Measurements from ENCODE around the gene COX6A1. TPM values are rescaled to one million over a fixed set of nuclear protein-coding genes. Genes with fewer than 3 reads are reported as not detected.

COX6A1 gene
- total RNA-seq, 1 experiment from 2014 or later, result 482 TPM

DNA sequence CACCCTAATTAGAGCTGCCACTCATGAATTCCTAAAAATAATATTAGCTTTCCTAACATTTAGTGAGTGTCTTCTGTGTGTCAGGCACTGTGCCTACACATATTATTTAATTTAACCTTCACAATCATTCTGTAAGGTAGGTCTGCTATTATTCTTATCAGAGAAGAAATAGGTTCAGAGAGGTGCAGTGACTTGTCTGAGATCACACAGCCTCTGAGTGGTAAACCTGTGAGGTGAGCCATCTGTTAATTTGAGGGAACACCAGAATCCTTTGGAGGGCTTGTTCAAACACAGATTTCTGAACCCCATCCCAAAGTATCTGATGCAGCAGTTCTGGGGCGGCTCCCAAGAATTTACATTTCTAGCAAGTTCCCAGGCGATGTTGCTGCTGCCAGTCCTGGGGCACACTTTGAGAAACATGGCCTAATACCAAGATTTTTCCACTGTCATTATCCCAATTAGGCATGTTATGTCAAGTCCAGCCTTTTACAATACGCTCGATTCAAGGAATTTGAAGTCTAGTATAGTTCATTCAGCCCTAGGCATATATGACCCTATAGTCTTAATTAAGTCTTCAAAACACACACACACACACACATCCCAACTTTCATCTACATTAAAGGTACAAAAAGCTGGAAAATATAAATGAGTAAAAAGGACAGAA, 19.9 kb upstream of the COX6A1 start:
- DNase-seq, result no peak
- Mint-ChIP-seq H3K36me3 (ENCODE audit: insufficient read depth, unreplicated experiment) (no peaks in the 10 kb centered on the region), H3K4me3 (ENCODE audit: low read depth, unreplicated experiment) (no peak overlapping the region), H3K27me3 (ENCODE audit: unreplicated experiment) (peaks cover 12% of the 10 kb centered on the region), H3K27ac (ENCODE audit: unreplicated experiment) (no peak overlapping the region), H3K4me1 (ENCODE audit: low read depth, unreplicated experiment) (no peaks in the 10 kb centered on the region), H3K9me3 (ENCODE audit: low read depth, unreplicated experiment) (no peaks in the 10 kb centered on the region)
- no peak for TF ChIP-seq CTCF (IDR thresholded peaks at IDR 0.05; ENCODE audit: unreplicated experiment)
- intact Hi-C loops (cut with micrococcal nuclease; ENCODE audit: unreplicated experiment), result no loop called here
- no TSS peak for BruUV-seq (replicated peaks)
- CTCF ChIA-PET, result no interaction called here

- CTCF ChIA-PET, result interaction anchor here (0.9 to 1.3 kb wide), 2 partner anchors 8 to 56 kb away, joined by 3 read pairs; no protein-coding TSS in a partner anchor
Observed at GRCh38 chr12:120421701-120422100, 16.2 kb upstream of the COX6A1 start.

DNA sequence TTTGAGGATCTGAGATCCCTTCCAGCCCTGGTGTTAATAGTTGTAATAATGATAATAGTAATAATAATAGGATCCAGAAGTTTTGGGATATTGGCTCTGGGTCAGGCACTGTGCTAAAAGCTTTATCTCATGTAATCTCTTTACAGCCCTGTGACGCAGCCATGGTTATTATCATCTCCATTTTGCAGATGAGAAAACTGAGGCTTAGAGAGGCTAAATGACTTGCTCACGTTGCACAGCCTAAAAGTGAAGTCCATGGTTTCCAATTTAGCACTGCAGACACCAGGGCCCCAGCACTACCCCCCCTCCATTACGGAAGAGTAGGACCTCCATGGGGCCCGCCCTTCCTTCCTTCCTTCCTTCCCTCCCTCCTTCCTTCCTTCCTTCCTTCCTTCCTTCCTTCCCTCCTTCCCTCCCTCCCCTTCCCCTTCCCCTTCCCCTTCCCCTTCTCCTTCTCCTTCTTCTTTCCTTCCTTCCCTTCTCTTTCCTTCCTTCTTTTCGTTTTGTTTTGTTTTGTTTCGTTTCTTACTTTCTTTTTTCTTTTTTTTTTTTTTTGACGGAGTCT, 14.9 kb upstream of the COX6A1 start:
- H3K9me3 Mint-ChIP-seq (ENCODE audit: low read depth, unreplicated experiment), result no peaks in the 10 kb centered on the region
- DNase-seq, result no peak
- peaks cover 12% of the 10 kb centered on the region for H3K27me3 Mint-ChIP-seq (ENCODE audit: unreplicated experiment)
- BruUV-seq (replicated peaks), result no TSS peak
- no peak overlapping the region for H3K4me3 Mint-ChIP-seq (ENCODE audit: low read depth, unreplicated experiment)
- no peak for TF ChIP-seq CTCF (IDR thresholded peaks at IDR 0.05; ENCODE audit: unreplicated experiment)
- no peak overlapping the region for H3K27ac Mint-ChIP-seq (ENCODE audit: unreplicated experiment)
- H3K36me3 Mint-ChIP-seq (ENCODE audit: insufficient read depth, unreplicated experiment), result no peaks in the 10 kb centered on the region
- H3K4me1 Mint-ChIP-seq (ENCODE audit: low read depth, unreplicated experiment), result no peaks in the 10 kb centered on the region
- intact Hi-C loops (cut with micrococcal nuclease; ENCODE audit: unreplicated experiment), result no loop called here
- CTCF ChIA-PET, result no interaction called here

More at GRCh38 chr12:120421701-120422100, 16.2 kb upstream of the COX6A1 start:
- peaks cover 12% of the 10 kb centered on the region for H3K27me3 Mint-ChIP-seq (ENCODE audit: unreplicated experiment)
- no peaks in the 10 kb centered on the region for H3K9me3 Mint-ChIP-seq (ENCODE audit: low read depth, unreplicated experiment)
- no TSS peak for BruUV-seq (replicated peaks)
- no peak overlapping the region for H3K27ac Mint-ChIP-seq (ENCODE audit: unreplicated experiment)
- intact Hi-C loops (cut with micrococcal nuclease; ENCODE audit: unreplicated experiment), result no loop called here
- DNase-seq, result no peak
- no peaks in the 10 kb centered on the region for H3K36me3 Mint-ChIP-seq (ENCODE audit: insufficient read depth, unreplicated experiment)
- H3K4me1 Mint-ChIP-seq (ENCODE audit: low read depth, unreplicated experiment), result no peaks in the 10 kb centered on the region
- no peak overlapping the region for H3K4me3 Mint-ChIP-seq (ENCODE audit: low read depth, unreplicated experiment)
- no peak for TF ChIP-seq CTCF (IDR thresholded peaks at IDR 0.05; ENCODE audit: unreplicated experiment)

DNA sequence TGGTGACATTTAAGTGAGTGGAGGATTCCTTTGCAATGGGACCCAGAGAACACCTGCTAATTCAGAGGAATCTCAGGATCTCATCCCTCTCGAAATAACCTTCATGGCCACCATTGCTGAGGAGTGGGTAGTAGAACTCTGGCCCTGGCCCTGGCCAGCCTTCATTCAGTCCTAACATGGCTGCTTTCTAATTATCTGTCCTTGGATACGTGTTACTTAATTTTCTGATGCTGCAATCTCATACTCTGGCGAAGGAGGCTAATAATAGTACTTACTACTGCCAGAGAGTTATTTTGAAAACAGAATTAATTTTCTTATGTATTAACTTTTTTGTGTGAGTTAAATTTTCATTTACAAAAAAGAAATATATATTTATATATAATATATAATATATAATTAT, 12.1 kb upstream of the COX6A1 start:
- CTCF ChIA-PET, result no interaction called here
- no TSS peak for BruUV-seq (replicated peaks)
- no peak for DNase-seq
- intact Hi-C loops (cut with micrococcal nuclease; ENCODE audit: unreplicated experiment), result no loop called here
- no peak for TF ChIP-seq CTCF (IDR thresholded peaks at IDR 0.05; ENCODE audit: unreplicated experiment)
- Mint-ChIP-seq H3K27me3 (ENCODE audit: unreplicated experiment) (peaks cover 26% of the 10 kb centered on the region), H3K27ac (ENCODE audit: unreplicated experiment) (no peak overlapping the region), H3K4me3 (ENCODE audit: low read depth, unreplicated experiment) (no peak overlapping the region), H3K36me3 (ENCODE audit: insufficient read depth, unreplicated experiment) (no peaks in the 10 kb centered on the region), H3K4me1 (ENCODE audit: low read depth, unreplicated experiment) (peaks cover 9% of the 10 kb centered on the region), H3K9me3 (ENCODE audit: low read depth, unreplicated experiment) (no peaks in the 10 kb centered on the region)
